ENCODE results near the gene NDE1.

DNA sequence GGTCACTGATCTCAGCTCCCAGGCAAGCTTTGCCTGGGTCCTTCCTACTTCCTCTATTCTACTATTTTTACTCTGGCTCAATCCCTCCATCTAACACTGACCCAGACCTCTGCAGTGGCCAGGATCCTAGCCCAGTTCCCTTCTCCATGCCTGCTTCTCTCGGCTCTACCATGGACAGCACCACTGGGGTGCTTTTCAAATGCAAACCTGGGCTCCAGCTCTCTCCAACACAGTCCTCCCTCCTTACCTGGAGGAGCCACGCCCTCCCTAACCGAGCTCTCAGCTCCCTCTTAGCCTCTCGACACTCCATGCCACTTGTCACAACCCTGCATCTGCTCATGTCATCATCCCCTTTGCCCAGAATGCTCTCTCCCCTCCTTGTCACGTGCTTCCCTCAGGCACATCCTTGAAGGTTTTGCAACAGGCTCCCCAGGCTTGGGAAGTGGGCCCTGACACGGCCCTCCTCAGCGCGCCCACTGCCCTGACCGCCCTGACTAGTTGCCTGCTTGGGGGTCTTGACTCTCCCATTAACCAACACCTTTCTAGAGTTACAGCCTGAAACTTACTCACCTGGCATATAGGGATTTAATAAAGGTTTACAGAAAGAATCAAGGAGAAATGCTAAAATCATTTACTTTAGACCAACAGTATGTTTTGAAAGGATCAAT lies 48.7 kb upstream of the NDE1 start:
- TF ChIP-seq POLR2AphosphoS5 (IDR thresholded peaks at IDR 0.05) (no peak), CTCF (IDR thresholded peaks at IDR 0.05) (no peak), POLR2A (IDR thresholded peaks at IDR 0.05; ENCODE audit: low read depth) (no peak)

All from esophagus muscularis mucosa (tissue), 3 donors.